T-helper 17 cell (primary cell): ENCODE measurements around the gene NAXE. TPM values are rescaled to one million over a fixed set of nuclear protein-coding genes. Genes with fewer than 3 reads are reported as not detected.
A peak's percentile ranks its signal among the peaks of the same experiment; 100 is the strongest.
"Not testable (repeated sequence)": the region's sequence is repeated elsewhere in the genome, so short reads cannot be mapped to it uniquely, and the experiment has no call there.

Experiments
- ATAC-seq: fragments of 150-1000 bp; cut with Tn5 transposase; 2 replicates; pipeline ENCODE4 v1.10.0; 2021; ENCODE audit warnings: mild to moderate bottlenecking, moderate library complexity
- DNase-seq, 3 donors: peaks; one replicate each; pipeline versions ENCODE4 v3.0.0 to v3.0.0-alpha.2; 2020 to 2021
- H3K9me3 ChIP-seq: one replicate; pipeline ENCODE4 v1.7.0; 2013; ENCODE audit warnings: low read length, mild to moderate bottlenecking; ENCODE audit not compliant: control insufficient read depth, poor library complexity, severe bottlenecking
- H3K27ac Mint-ChIP-seq: one replicate; pipeline ENCODE4 v1.8.0; 2022; ENCODE audit warnings: mild to moderate bottlenecking, moderate library complexity, mixed read lengths
- H3K27me3 Mint-ChIP-seq: one replicate; pipeline ENCODE4 v1.8.0; 2022; ENCODE audit warnings: mixed read lengths
- H3K36me3 Mint-ChIP-seq: one replicate; pipeline ENCODE4 v1.8.0; 2022; ENCODE audit warnings: low read depth, mixed read lengths
- H3K4me1 Mint-ChIP-seq: one replicate; pipeline ENCODE4 v1.8.0; 2022; ENCODE audit warnings: mild to moderate bottlenecking, mixed read lengths
- H3K4me3 Mint-ChIP-seq: one replicate; pipeline ENCODE4 v1.8.0; 2022; ENCODE audit warnings: mild to moderate bottlenecking, moderate library complexity, mixed read lengths
- total RNA-seq, 4 donors: library from RNA in 2 of 4; stranded (reverse) in 2 of 4; gene quantifications; one replicate each; pipeline ENCODE4 v1.2.3 and lab custom pipeline; 2022 to 2026

Gene NAXE
- total RNA-seq = 10 to 100 TPM; 27.5 to 32.0 TPM
- 18.6 to 40.4 reads per million in 2 donors for total RNA-seq (lab: John Stamatoyannopoulos, UW)

DNA sequence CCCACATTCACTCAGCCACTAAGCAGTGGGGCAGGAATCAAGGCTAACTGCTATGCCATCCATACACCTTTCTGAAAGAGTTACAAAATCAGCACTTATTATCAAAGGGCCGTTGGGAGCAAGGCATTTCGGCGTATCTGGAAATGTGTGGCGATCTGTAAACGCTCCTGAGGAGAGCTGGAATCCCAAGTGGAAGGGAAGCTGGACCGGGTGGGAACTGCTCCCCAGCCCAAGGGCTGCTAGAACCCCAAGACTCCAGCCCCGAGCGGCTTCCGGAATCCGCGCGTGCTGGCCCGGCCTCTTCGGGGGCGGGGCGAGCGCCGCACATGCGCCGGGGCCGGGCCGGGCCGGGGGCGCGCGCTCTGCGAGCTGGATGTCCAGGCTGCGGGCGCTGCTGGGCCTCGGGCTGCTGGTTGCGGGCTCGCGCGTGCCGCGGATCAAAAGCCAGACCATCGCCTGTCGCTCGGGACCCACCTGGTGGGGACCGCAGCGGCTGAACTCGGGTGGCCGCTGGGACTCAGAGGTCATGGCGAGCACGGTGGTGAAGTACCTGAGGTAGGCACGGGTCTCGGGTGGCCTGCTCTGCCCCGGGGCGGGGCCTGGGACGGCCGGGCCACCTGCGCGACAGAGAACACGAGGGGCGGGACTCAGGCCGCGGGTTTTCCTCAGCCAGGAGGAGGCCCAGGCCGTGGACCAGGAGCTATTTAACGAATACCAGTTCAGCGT is at the start of gene NAXE:
NAXE (plus strand) TSS at position 345 of the 726 bp plus-strand sequence; CDS start at position 374, 29 bp downstream.
- Mint-ChIP-seq H3K36me3 (peaks cover 8% of the 10 kb centered on the region), H3K27me3 (no peaks in the 10 kb centered on the region), H3K27ac (peak within 1 kb of the TSS; percentile 76), H3K4me3 (peak within 1 kb of the TSS; percentile 85), H3K4me1 (peaks cover 16% of the 10 kb centered on the region)
- ATAC-seq (peak; percentile 97), DNase-seq (peak; percentile 56 to 73 (median 64))
- H3K9me3 ChIP-seq = no peaks in the 10 kb centered on the region

- ATAC-seq = no peak
- no peak for DNase-seq
- H3K36me3 Mint-ChIP-seq = no peaks in the 10 kb centered on the region
- H3K4me1 Mint-ChIP-seq = peaks cover 7% of the 10 kb centered on the region
- H3K27me3 Mint-ChIP-seq = no peaks in the 10 kb centered on the region
- no peak overlapping the region for H3K27ac Mint-ChIP-seq
- H3K4me3 Mint-ChIP-seq = no peak overlapping the region
- no peaks in the 10 kb centered on the region for H3K9me3 ChIP-seq
These were observed 48.5 kb upstream of the NAXE start for GRCh38 chr1:156543066-156543465.

DNA sequence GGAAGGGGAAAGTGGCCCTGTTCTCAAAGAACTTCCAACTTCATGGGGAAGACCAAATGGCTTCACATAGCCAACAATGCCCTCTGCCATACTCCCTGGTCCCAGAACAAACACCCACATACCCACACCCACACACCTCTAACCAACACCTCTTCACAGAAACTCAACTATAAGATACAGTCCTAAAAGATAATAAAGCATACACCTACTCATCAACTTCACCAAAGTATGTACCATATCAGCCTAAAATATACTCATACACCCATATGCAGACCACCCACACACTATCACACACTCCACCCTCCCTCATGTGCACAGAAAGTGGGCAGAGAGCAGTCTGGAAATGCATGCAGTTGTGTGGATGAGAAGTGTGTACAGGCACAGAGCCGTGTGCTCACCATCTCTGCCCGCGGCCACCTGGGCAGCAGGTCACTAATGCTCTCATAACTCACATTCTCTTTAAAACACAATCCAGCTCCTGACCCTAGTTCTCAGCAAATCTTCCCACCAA is 46.9 kb upstream of the NAXE start:
- DNase-seq = no peak
- H3K4me3 Mint-ChIP-seq = no peak overlapping the region
- no peaks in the 10 kb centered on the region for H3K9me3 ChIP-seq
- peaks cover 5% of the 10 kb centered on the region for H3K4me1 Mint-ChIP-seq
- no peaks in the 10 kb centered on the region for H3K27me3 Mint-ChIP-seq
- no peaks in the 10 kb centered on the region for H3K36me3 Mint-ChIP-seq
- ATAC-seq = no peak
- no peak overlapping the region for H3K27ac Mint-ChIP-seq

GRCh38 chr1:156546267-156546666 is 45.3 kb upstream of the NAXE start:
- no peaks in the 10 kb centered on the region for H3K36me3 Mint-ChIP-seq
- H3K27me3 Mint-ChIP-seq = no peaks in the 10 kb centered on the region
- DNase-seq (no peak), ATAC-seq (no peak)
- H3K27ac Mint-ChIP-seq = no peak overlapping the region
- peaks cover 2% of the 10 kb centered on the region for H3K4me1 Mint-ChIP-seq
- no peak overlapping the region for H3K4me3 Mint-ChIP-seq
- H3K9me3 ChIP-seq = no peaks in the 10 kb centered on the region

DNA sequence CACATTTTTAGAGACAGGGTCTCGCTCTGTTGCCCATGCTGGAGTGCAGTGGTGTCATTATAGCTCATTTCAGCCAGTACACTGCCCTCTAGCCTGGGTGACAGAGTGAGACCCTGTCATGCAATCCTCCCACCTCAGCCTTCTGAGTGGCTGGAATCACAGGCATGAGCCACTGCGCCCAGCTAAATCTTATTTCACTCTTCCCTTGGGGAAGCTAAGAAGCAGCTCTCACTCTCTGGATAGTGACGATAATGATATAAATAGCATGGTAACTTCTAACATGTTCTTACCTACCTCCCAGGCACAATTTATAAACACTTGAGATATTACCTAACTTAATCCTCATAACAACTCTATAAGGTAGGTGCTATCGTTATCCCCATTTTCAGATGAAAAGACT is 44.1 kb upstream of the NAXE start:
- no peaks in the 10 kb centered on the region for H3K9me3 ChIP-seq
- Mint-ChIP-seq H3K4me1 (peaks cover 2% of the 10 kb centered on the region), H3K27me3 (no peaks in the 10 kb centered on the region), H3K4me3 (no peak overlapping the region), H3K27ac (no peak overlapping the region), H3K36me3 (no peaks in the 10 kb centered on the region)
- no peak for ATAC-seq
- DNase-seq = no peak

- Mint-ChIP-seq H3K4me1 (peaks cover 2% of the 10 kb centered on the region), H3K27ac (no peak overlapping the region), H3K27me3 (no peaks in the 10 kb centered on the region), H3K36me3 (no peaks in the 10 kb centered on the region), H3K4me3 (no peak overlapping the region)
- H3K9me3 ChIP-seq = no peaks in the 10 kb centered on the region
- ATAC-seq = no peak
- DNase-seq = no peak
These were observed 43.6 kb upstream of the NAXE start for GRCh38 chr1:156547982-156548381.

- DNase-seq (no peak), ATAC-seq (no peak)
- H3K27ac Mint-ChIP-seq = no peak overlapping the region
- no peaks in the 10 kb centered on the region for H3K27me3 Mint-ChIP-seq
- no peak overlapping the region for H3K4me3 Mint-ChIP-seq
- peaks cover 4% of the 10 kb centered on the region for H3K4me1 Mint-ChIP-seq
- H3K36me3 Mint-ChIP-seq = no peaks in the 10 kb centered on the region
- H3K9me3 ChIP-seq = no peaks in the 10 kb centered on the region
These were observed 42.2 kb upstream of the NAXE start for GRCh38 chr1:156549390-156549789.

DNA sequence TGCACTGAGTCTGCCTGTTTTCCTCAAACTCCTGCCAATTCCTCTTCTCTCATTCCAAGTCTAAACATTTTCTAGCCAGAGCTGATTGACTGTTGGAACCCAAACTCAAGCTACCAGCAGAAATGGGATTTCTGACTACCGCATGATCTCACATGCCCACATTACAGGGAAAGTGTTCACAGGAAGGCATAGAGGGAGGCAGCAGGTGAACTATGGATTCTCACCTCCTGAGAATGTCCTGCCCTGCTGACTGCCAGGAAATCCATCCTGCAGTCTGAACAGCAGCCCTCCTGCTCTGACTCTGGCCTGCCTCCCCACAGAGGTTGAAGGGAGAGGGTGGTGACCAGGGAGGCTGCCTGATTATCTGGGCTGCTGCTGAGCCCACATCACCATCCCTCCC is 41.7 kb upstream of the NAXE start:
- Mint-ChIP-seq H3K27ac (no peak overlapping the region), H3K27me3 (no peaks in the 10 kb centered on the region), H3K4me3 (no peak overlapping the region), H3K36me3 (no peaks in the 10 kb centered on the region), H3K4me1 (peaks cover 4% of the 10 kb centered on the region)
- ATAC-seq (no peak), DNase-seq (no peak)
- H3K9me3 ChIP-seq = no peaks in the 10 kb centered on the region

GRCh38 chr1:156550346-156550745 is 41.2 kb upstream of the NAXE start:
- Mint-ChIP-seq H3K4me3 (no peak overlapping the region), H3K36me3 (no peaks in the 10 kb centered on the region), H3K27ac (no peak overlapping the region), H3K27me3 (no peaks in the 10 kb centered on the region), H3K4me1 (peaks cover 2% of the 10 kb centered on the region)
- DNase-seq = no peak
- H3K9me3 ChIP-seq = no peaks in the 10 kb centered on the region
- ATAC-seq = no peak

GRCh38 chr1:156551066-156551643 is 40.4 kb upstream of the NAXE start:
- H3K36me3 Mint-ChIP-seq = no peaks in the 10 kb centered on the region
- H3K27me3 Mint-ChIP-seq = no peaks in the 10 kb centered on the region
- ATAC-seq (no peak), DNase-seq (no peak)
- no peak overlapping the region for H3K27ac Mint-ChIP-seq
- H3K9me3 ChIP-seq = no peaks in the 10 kb centered on the region
- H3K4me1 Mint-ChIP-seq = peaks cover 2% of the 10 kb centered on the region
- no peak overlapping the region for H3K4me3 Mint-ChIP-seq

- Mint-ChIP-seq H3K4me1 (peaks cover 2% of the 10 kb centered on the region), H3K27ac (no peak overlapping the region), H3K27me3 (no peaks in the 10 kb centered on the region), H3K36me3 (no peaks in the 10 kb centered on the region), H3K4me3 (no peak overlapping the region)
- no peak for DNase-seq
- no peak for ATAC-seq
- no peaks in the 10 kb centered on the region for H3K9me3 ChIP-seq
These were observed 39.7 kb upstream of the NAXE start for GRCh38 chr1:156551869-156552268.

GRCh38 chr1:156552518-156552917 is 39.1 kb upstream of the NAXE start:
- peaks cover 2% of the 10 kb centered on the region for H3K4me1 Mint-ChIP-seq
- no peaks in the 10 kb centered on the region for H3K9me3 ChIP-seq
- DNase-seq (no peak), ATAC-seq (no peak)
- H3K27ac Mint-ChIP-seq = no peak overlapping the region
- no peaks in the 10 kb centered on the region for H3K36me3 Mint-ChIP-seq
- H3K27me3 Mint-ChIP-seq = no peaks in the 10 kb centered on the region
- H3K4me3 Mint-ChIP-seq = no peak overlapping the region

GRCh38 chr1:156552937-156553336 is 38.6 kb upstream of the NAXE start:
- H3K36me3 Mint-ChIP-seq, H3K9me3 ChIP-seq, H3K4me3 Mint-ChIP-seq, H3K27ac Mint-ChIP-seq, H3K4me1 Mint-ChIP-seq, DNase-seq, H3K27me3 Mint-ChIP-seq: not testable (repeated sequence)
- peak; percentile 35 for ATAC-seq
